Lung (tissue), 12 donors: ENCODE data around the gene FGF14. TPM values are rescaled to one million over a fixed set of nuclear protein-coding genes. Genes with fewer than 3 reads are reported as not detected.
A peak's percentile ranks its signal among the peaks of the same experiment; 100 is the strongest.
"Not testable (repeated sequence)": the region's sequence is repeated elsewhere in the genome, so short reads cannot be mapped to it uniquely, and the experiment has no call there.

Source experiments
- ATAC-seq: fragments of 200-7000 bp; cut with Tn5 transposase; one replicate; pipeline ENCODE4 v1.9.1; 2020; ENCODE audit warnings: moderate number of reproducible peaks; ENCODE audit not compliant: insufficient read depth, low FRiP score
- DNase-seq, 3 donors: peaks; one replicate each; pipeline ENCODE4 v3.0.0-alpha.2; 2013 to 2017
- H3K27ac ChIP-seq, 2 donors: one replicate each; pipeline ENCODE4 v1.5.1; 2013; ENCODE audit warnings: mild to moderate bottlenecking in 2 of 2, moderate library complexity in 2 of 2, control low read depth in 1 of 2, inconsistent platforms in 1 of 2, low read depth in 1 of 2, low read length in 1 of 2
- H3K27me3 ChIP-seq, 3 donors: one replicate each; pipeline ENCODE4 v1.5.1; 2013; ENCODE audit warnings: low read length in 2 of 3; ENCODE audit not compliant: control insufficient read depth in 3 of 3, insufficient read depth in 3 of 3
- H3K36me3 ChIP-seq, 4 donors: one replicate each; pipeline ENCODE4 v1.5.1; 2013; ENCODE audit warnings: low read length in 4 of 4, mild to moderate bottlenecking in 1 of 4, moderate library complexity in 1 of 4; ENCODE audit not compliant: control insufficient read depth in 4 of 4, insufficient read depth in 4 of 4
- H3K4me1 ChIP-seq, 5 donors: one replicate each; pipeline ENCODE4 v1.5.1; 2013; ENCODE audit warnings: low read length in 5 of 5, mild to moderate bottlenecking in 2 of 5, moderate library complexity in 1 of 5; ENCODE audit not compliant: control insufficient read depth in 5 of 5, insufficient read depth in 5 of 5
- H3K4me3 ChIP-seq: one replicate; pipeline ENCODE4 v1.5.1; 2013; ENCODE audit warnings: mild to moderate bottlenecking, control low read depth, moderate library complexity
- H3K9ac ChIP-seq, 2 donors: one replicate each; pipeline ENCODE4 v1.5.1; 2013; ENCODE audit warnings: low read length in 2 of 2, control low read depth in 1 of 2; ENCODE audit not compliant: insufficient read depth in 1 of 2
- H3K9me3 ChIP-seq, 4 donors: one replicate each; pipeline ENCODE4 v1.5.1; 2013; ENCODE audit warnings: low read length in 3 of 4, mild to moderate bottlenecking in 1 of 4, moderate library complexity in 1 of 4; ENCODE audit not compliant: control insufficient read depth in 4 of 4, insufficient read depth in 3 of 4
- WGBS, 2 donors: extraction: QIAGEN DNeasy Blood & Tissue Kit; methylation state at CpG; one replicate each; pipeline ENCODE4 v1.1.7; 2013; 5-methylcytosine and 5-hydroxymethylcytosine counted together
- polyA plus RNA-seq, 2 donors: library from polyadenylated mRNA; stranded (reverse); fragments of 200-250 nt; gene quantifications; one replicate each; pipeline ENCODE4 v1.2.1, GENCODE V29; 2013
- total RNA-seq, 2 donors: library from RNA; depleted of rRNA in 1 of 2; stranded (reverse); fragments of >200 nt in 1 of 2; gene quantifications; one replicate each; pipeline ENCODE4 v1.2.1, GENCODE V29; 2014 to 2021
- TF ChIP-seq, protein P1 (sequence below): IDR thresholded peaks from 2 replicates; pipeline ENCODE4 v1.5.1; 2012; ENCODE audit warnings: mild to moderate bottlenecking; ENCODE audit errors: control extremely low read depth, extremely low read depth
- donor health status: control.
- donor health status: control.
- donor health status: Bipolar disorder and iron deficiency.
- donor health status: healthy.
- donor health status: DM: yes; HTN: yes; CAD: no.

FGF14 gene
- total and polyA plus RNA-seq, 4 donors, result 0.59 to 12.9 (median 2.3) TPM

- Histone ChIP-seq H3K36me3 (no peaks in the 10 kb centered on the region), H3K27me3 (no peaks in the 10 kb centered on the region), H3K27ac (peak overlapping the region in 1 of 2 donors; percentile 94), H3K4me3 (no peak overlapping the region), H3K9ac (no peak overlapping the region), H3K4me1 (no peaks in the 10 kb centered on the region), H3K9me3 (peaks cover 0 to 3% (median under 1%) of the 10 kb centered on the region in 4 donors)
- peak in 2 of 3 donors; percentile 4 to 15 for DNase-seq
- TF ChIP-seq, protein P1, sequence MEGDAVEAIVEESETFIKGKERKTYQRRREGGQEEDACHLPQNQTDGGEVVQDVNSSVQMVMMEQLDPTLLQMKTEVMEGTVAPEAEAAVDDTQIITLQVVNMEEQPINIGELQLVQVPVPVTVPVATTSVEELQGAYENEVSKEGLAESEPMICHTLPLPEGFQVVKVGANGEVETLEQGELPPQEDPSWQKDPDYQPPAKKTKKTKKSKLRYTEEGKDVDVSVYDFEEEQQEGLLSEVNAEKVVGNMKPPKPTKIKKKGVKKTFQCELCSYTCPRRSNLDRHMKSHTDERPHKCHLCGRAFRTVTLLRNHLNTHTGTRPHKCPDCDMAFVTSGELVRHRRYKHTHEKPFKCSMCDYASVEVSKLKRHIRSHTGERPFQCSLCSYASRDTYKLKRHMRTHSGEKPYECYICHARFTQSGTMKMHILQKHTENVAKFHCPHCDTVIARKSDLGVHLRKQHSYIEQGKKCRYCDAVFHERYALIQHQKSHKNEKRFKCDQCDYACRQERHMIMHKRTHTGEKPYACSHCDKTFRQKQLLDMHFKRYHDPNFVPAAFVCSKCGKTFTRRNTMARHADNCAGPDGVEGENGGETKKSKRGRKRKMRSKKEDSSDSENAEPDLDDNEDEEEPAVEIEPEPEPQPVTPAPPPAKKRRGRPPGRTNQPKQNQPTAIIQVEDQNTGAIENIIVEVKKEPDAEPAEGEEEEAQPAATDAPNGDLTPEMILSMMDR, result no peak
- peak; percentile 10 for ATAC-seq
- WGBS, 2 donors, result 58 to 76% methylated on average over 7 of the region's 7 CpGs
Measured at GRCh38 chr13:102012299-102013293, 389.3 kb downstream of the FGF14 start.

DNA sequence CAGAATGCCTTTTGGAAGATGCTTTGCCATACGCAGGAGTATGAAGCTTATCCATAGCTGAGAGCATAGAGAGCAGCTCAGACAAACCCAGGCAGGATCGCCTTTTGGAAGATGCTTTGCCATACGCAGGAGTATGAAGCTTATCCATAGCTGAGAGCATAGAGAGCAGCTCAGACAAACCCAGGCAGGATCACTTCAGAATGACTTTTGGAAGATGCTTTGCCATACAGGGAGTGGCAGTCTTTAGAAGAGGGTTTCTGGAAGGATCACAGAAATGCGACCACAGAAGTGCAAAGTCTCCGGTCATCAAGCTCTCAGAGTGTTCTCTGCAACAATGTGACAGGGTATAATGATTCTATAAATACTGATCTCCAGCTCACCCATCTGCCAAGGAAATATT lies 390.4 kb downstream of the FGF14 start:
- H3K27ac ChIP-seq, result peak overlapping the region in 1 of 2 donors; percentile 94
- H3K36me3 ChIP-seq, H3K27me3 ChIP-seq, H3K9ac ChIP-seq, ATAC-seq, H3K4me3 ChIP-seq, H3K9me3 ChIP-seq, DNase-seq, H3K4me1 ChIP-seq: not testable (repeated sequence)
- 73 to 78% methylated on average over 5 of the region's 5 CpGs for WGBS, 2 donors

DNA sequence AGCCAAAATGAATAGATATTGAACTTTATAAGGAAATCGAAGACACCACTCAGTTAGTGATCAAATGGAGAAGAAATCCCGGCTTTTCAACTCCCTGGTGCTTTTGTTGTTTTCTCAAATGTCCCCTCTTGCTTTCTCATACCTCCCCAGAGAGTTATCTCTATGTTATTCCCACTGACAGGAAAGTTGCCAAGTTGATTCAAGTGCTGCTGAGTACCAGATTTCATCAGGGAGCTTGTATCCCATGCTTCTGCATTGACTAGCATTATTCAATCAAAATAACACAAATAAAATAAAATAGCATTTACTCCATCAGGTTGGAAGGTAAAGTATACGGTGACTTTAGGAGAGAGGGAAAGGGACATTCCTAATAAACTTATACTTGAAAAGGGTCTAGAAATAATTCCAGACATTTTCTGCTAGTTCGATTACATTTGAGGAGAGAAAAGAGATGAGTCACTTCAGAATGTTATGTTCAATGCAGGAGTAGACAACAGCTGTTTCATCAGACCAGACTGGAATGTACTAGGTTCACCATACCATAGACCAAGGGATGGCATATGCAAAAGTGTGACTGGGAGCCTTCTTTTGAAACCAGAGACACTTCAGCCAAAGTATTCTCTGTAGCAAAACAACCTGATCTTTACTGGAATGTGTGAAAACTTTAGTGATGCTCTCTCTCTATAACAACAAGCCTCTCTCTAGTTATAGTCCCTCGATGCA lies 397.8 kb downstream of the FGF14 start:
- 70 to 81% methylated on average over 5 of the region's 5 CpGs for WGBS, 2 donors
- Histone ChIP-seq H3K36me3 (no peaks in the 10 kb centered on the region), H3K4me1 (peaks cover 0 to 4% (median 0%) of the 10 kb centered on the region in 5 donors), H3K9ac (no peak overlapping the region), H3K27me3 (no peaks in the 10 kb centered on the region), H3K4me3 (no peak overlapping the region), H3K9me3 (no peaks in the 10 kb centered on the region), H3K27ac (no peak overlapping the region)
- DNase-seq (no peak), ATAC-seq (no peak)
- TF ChIP-seq, protein P1, result no peak

- Histone ChIP-seq H3K4me3 (no peak overlapping the region), H3K9me3 (no peaks in the 10 kb centered on the region), H3K4me1 (peaks cover 0 to 4% (median 0%) of the 10 kb centered on the region in 5 donors), H3K27ac (peak overlapping the region in 1 of 2 donors; percentile 33), H3K27me3 (no peaks in the 10 kb centered on the region), H3K9ac (no peak overlapping the region), H3K36me3 (no peaks in the 10 kb centered on the region)
- TF ChIP-seq, protein P1, result no peak
- DNase-seq (peak in 1 of 3 donors; percentile 10), ATAC-seq (peak; percentile 6)
- 64 to 74% methylated on average over 3 of the region's 3 CpGs for WGBS, 2 donors
Measured at GRCh38 chr13:102002287-102002686, 399.6 kb downstream of the FGF14 start.
